Motor neuron (in vitro differentiated cells): Measurements from ENCODE around the gene LSP1. TPM values are rescaled to one million over a fixed set of nuclear protein-coding genes. Genes with fewer than 3 reads are reported as not detected.

Source experiments
- ATAC-seq, 8 experiments: fragments of 200-7000 bp; cut with Tn5 transposase; replicated peaks in 6 of 8; 2 replicates each; pipeline ENCODE4 v1.8.0; 2021; ENCODE audit warnings: mild to moderate bottlenecking in 8 of 8, moderate library complexity in 8 of 8
- H3K27ac ChIP-seq, 2 donors: fragments of 250-450 bp; sonication (Bioruptor Pico); 2 replicates each; pipeline ENCODE4 v1.9.0; 2021; ENCODE audit warnings: antibody characterized with exemption in 2 of 2, mild to moderate bottlenecking in 2 of 2, moderate library complexity in 1 of 2
- H3K4me1 ChIP-seq, 2 donors: fragments of 250-450 bp; sonication (Bioruptor Pico); replicated peaks in 1 of 2; 2 replicates each; pipeline ENCODE4 v1.6.1; 2021; ENCODE audit warnings: antibody characterized with exemption in 2 of 2, mild to moderate bottlenecking in 2 of 2, moderate library complexity in 1 of 2
- H3K4me3 ChIP-seq, 5 donors: fragments of 250-450 bp; sonication (Bioruptor Pico); 2 replicates each; pipeline ENCODE4 v1.9.0; 2021; ENCODE audit warnings: antibody characterized with exemption in 5 of 5, mild to moderate bottlenecking in 5 of 5, moderate library complexity in 4 of 5
- WGBS, 10 experiments: fragments of 450-650 bp; shearing (Covaris generic); methylation state at CpG; one replicate each; pipeline ENCODE4 v1.0.0; 2022; 5-methylcytosine and 5-hydroxymethylcytosine counted together
- in situ Hi-C, 9 experiments: fragments of 400-800 bp; cut with MboI; loops; one replicate each; pipeline ENCODE4 v1.15.0; 2021; ENCODE audit warnings: low sequenced_read_pairs in 9 of 9, low pct_unique_long_range_greater_than_20kb in 2 of 9; ENCODE audit not compliant: unreplicated experiment in 9 of 9
- total RNA-seq, 8 experiments: library from RNA; unstranded; fragments of 300-600 nt; gene quantifications; 2 replicates each; pipeline versions ENCODE4 v1.2.3 to v1.2.4, GENCODE V29; 2022

The LSP1 gene
- total RNA-seq, 8 experiments from 2014 or later, result 0.05 to 12.9 (median 0.88) TPM

GRCh38 chr11:1858154-1858553 lies 5.3 kb downstream of the LSP1 start:
- in situ Hi-C loops, result no loop called here
- no peak overlapping the region for H3K27ac ChIP-seq
- H3K4me3 ChIP-seq, result no peak overlapping the region
- no peaks in the 10 kb centered on the region for H3K4me1 ChIP-seq
- WGBS, 10 experiments, result 75 to 80% methylated on average over 3 to 5 of the region's 9 CpGs; no CpG with 5 or more reads in 8 of the 10 experiments
- ATAC-seq, result no peak

GRCh38 chr11:1858576-1858975 lies 5.7 kb downstream of the LSP1 start:
- Histone ChIP-seq H3K27ac (no peak overlapping the region), H3K4me3 (no peak overlapping the region), H3K4me1 (peaks cover 0 to 2% of the 10 kb centered on the region in 2 donors)
- ATAC-seq, result no peak
- in situ Hi-C loops, result no loop called here
- 50 to 100% (median 58%) methylated on average over 1 to 4 of the region's 7 CpGs; no CpG with 5 or more reads in 7 of the 10 experiments for WGBS, 10 experiments

GRCh38 chr11:1859004-1859403 lies 6.1 kb downstream of the LSP1 start:
- no peak overlapping the region for H3K4me3 ChIP-seq
- 33 to 100% (median 60%) methylated on average over 1 to 2 of the region's 4 CpGs; no CpG with 5 or more reads in 6 of the 10 experiments for WGBS, 10 experiments
- peak in 1 of 8 experiments; percentile 71 for ATAC-seq
- H3K27ac ChIP-seq, result no peak overlapping the region
- in situ Hi-C loops, result no loop called here
- H3K4me1 ChIP-seq, result peaks cover 0 to 3% of the 10 kb centered on the region in 2 donors

DNA sequence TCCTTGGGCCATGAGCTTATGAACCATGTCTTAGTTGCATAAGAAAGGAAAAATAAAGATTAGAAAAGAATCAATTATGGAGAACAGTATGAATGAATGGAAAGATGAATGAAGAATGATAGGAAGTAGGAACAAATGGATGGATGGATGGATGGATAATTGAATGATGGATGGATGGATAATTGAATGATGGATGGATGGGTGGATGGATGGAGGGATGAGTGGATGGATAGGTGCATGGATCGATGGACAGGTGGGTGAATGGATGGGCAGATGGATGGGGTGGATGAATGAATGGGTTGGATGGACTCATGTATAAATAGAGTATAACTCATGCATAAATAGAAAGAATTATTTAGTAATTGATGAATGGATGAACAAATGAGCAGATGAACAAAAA lies 7.2 kb downstream of the LSP1 start:
- no peak for ATAC-seq
- in situ Hi-C loops, result no loop called here
- H3K27ac ChIP-seq, result no peak overlapping the region
- 43 to 100% (median 73%) methylated on average over 1 of the region's 1 CpG; no CpG with 5 or more reads in 1 of the 10 experiments for WGBS, 10 experiments
- H3K4me3 ChIP-seq, result no peak overlapping the region
- H3K4me1 ChIP-seq, result peaks cover 0 to 13% of the 10 kb centered on the region in 2 donors

GRCh38 chr11:1861435-1862411 lies 8.8 kb downstream of the LSP1 start:
- in situ Hi-C loops, result no loop called here
- no peak overlapping the region for H3K27ac ChIP-seq

GRCh38 chr11:1862588-1863351 lies 9.9 kb downstream of the LSP1 start:
- H3K4me3 ChIP-seq, result no peak overlapping the region
- peak in 1 of 8 experiments; percentile 10 for ATAC-seq
- peaks cover 0 to 13% of the 10 kb centered on the region in 2 donors for H3K4me1 ChIP-seq
- H3K27ac ChIP-seq, result no peak overlapping the region
- WGBS, 10 experiments, result 0 to 50% methylated on average over 1 to 2 of the region's 14 CpGs; no CpG with 5 or more reads in 8 of the 10 experiments
- in situ Hi-C loops, result no loop called here

More at GRCh38 chr11:1861435-1862411, 8.8 kb downstream of the LSP1 start:
- ATAC-seq, result no peak
- 67 to 100% (median 82%) methylated on average over 1 to 4 of the region's 4 CpGs for WGBS, 10 experiments
- no peak overlapping the region for H3K4me3 ChIP-seq
- H3K4me1 ChIP-seq, result peaks cover 0 to 13% of the 10 kb centered on the region in 2 donors

GRCh38 chr11:1863352-1864216 lies 10.7 kb downstream of the LSP1 start:
- Histone ChIP-seq H3K4me3 (no peak overlapping the region), H3K4me1 (peaks cover 0 to 13% of the 10 kb centered on the region in 2 donors), H3K27ac (no peak overlapping the region)
- in situ Hi-C loops, result no loop called here
- 0% methylated on average over 1 of the region's 27 CpGs; no CpG with 5 or more reads in 9 of the 10 experiments for WGBS, 10 experiments
- ATAC-seq, result peak in 6 of 8 experiments; percentile 54 to 98 (median 77)

DNA sequence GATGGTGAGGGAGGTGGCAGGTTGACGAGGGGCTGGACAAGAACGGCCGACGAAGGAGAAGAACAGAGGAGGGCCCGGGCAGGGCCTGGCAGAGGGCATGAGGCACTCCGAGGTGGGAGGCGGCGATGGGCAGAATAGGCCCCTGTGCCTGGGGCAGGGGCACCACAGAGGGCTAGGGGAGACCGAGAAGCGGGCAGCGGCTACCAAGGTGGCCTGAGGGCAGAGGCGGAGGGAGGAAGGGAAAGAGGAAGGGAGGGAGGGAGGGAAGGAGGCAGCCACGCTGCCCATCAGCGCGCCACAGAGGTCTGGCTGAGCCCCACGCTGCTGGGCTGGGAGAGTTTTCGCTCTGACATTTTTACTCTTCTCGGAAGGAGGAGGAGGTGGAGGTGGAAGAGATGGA lies 11.3 kb downstream of the LSP1 start:
- WGBS, 10 experiments, result no CpG with 5 or more reads among the region's 18 CpGs
- Histone ChIP-seq H3K4me1 (peaks cover 0 to 13% of the 10 kb centered on the region in 2 donors), H3K27ac (no peak overlapping the region), H3K4me3 (no peak overlapping the region)
- in situ Hi-C loops, result no loop called here
- peak in 3 of 8 experiments; percentile 15 to 27 (median 17) for ATAC-seq

- Histone ChIP-seq H3K27ac (no peak overlapping the region), H3K4me1 (peaks cover 0 to 13% of the 10 kb centered on the region in 2 donors), H3K4me3 (no peak overlapping the region)
- 81 to 100% methylated on average over 5 to 14 of the region's 30 CpGs; no CpG with 5 or more reads in 8 of the 10 experiments for WGBS, 10 experiments
- in situ Hi-C loops, result no loop called here
- peak in 3 of 8 experiments; percentile 5 to 32 (median 14) for ATAC-seq
Observed at GRCh38 chr11:1864831-1865665, 12.2 kb downstream of the LSP1 start.

DNA sequence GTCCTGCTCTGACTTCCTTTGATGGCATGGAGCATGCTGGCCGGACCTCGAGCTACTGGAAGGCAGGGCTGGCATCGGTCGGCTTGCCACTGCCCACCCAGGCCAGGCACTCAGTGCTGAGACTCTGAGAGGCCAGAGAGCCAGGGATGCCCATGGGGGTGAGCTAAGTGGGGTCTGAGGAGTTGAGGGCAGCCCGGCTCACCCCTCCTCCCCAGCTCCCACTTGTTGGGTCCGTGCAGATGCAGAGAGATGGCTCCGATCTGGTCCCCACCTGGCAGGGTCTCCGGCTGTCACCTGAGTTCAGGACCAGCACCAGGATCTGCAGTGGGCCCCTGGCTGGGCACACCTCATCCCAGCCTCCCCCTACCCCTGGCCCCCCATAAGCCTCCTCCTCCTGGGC lies 13.3 kb downstream of the LSP1 start:
- Histone ChIP-seq H3K4me1 (peaks cover 0 to 19% of the 10 kb centered on the region in 2 donors), H3K27ac (no peak overlapping the region), H3K4me3 (no peak overlapping the region)
- in situ Hi-C loops, result no loop called here
- ATAC-seq, result no peak
- WGBS, 10 experiments, result 80 to 100% (median 92%) methylated on average over 1 to 2 of the region's 8 CpGs; no CpG with 5 or more reads in 6 of the 10 experiments

DNA sequence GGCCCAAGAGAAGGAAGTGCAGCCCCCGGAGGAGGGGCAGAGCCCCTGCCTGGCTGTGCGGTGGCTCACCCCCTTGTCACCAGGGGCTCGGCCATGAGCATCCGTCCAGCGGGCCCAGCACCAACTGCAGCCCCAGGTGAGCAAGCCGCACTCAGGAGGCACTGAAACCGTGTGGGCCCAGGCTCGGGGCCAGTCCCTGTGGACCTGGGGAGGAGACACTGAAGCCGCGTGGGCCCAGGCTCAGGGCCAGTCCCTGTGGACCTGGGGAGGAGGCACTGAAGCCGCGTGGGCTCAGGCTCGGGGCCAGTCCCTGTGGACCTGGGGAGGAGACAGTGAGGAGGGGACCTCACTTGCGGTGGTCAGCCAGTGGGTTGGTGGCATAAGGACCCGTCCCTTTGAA lies 13.9 kb downstream of the LSP1 start:
- in situ Hi-C loops, result no loop called here
- no peak overlapping the region for H3K4me3 ChIP-seq
- no peak overlapping the region for H3K27ac ChIP-seq
- WGBS, 10 experiments, result 62 to 87% (median 73%) methylated on average over 1 to 3 of the region's 15 CpGs; no CpG with 5 or more reads in 6 of the 10 experiments
- no peak for ATAC-seq
- H3K4me1 ChIP-seq, result peaks cover 0 to 22% of the 10 kb centered on the region in 2 donors
